KOPT-K1 (cell line): Measurements from ENCODE around the gene TUBGCP5.
"Not testable (repeated sequence)": the region's sequence is repeated elsewhere in the genome, so short reads cannot be mapped to it uniquely, and the experiment has no call there.

Source experiments
- H3K27ac ChIP-seq: fragments of 200-600 bp; sonication (generic); 2 replicates; pipeline ENCODE4 v1.5.1; 2016; ENCODE audit warnings: antibody characterized with exemption, mild to moderate bottlenecking, low read depth, low read length; ENCODE audit not compliant: poor library complexity, severe bottlenecking
- H3K36me3 ChIP-seq: fragments of 200-600 bp; sonication (generic); 2 replicates; pipeline ENCODE4 v1.5.1; 2017; ENCODE audit warnings: antibody characterized with exemption, mild to moderate bottlenecking, low read length, moderate library complexity; ENCODE audit not compliant: insufficient read depth
- H3K9me3 ChIP-seq: fragments of 200-600 bp; sonication (generic); 2 replicates; pipeline ENCODE4 v1.5.1; 2017; ENCODE audit warnings: antibody characterized with exemption, low read length, mild to moderate bottlenecking; ENCODE audit not compliant: insufficient read depth, poor library complexity, severe bottlenecking

TUBGCP5 gene

GRCh38 chr15:23039143-23039916 is at the start of gene TUBGCP5:
Gene TUBGCP5, minus strand, starts transcription at chr15:23039569. Its CDS starts 26 bp downstream, at chr15:23039543.
- peak within 1 kb of the TSS; percentile 87 for H3K27ac ChIP-seq

GRCh38 chr15:23083115-23083514 is 43.7 kb upstream of the TUBGCP5 start:
- no peaks in the 10 kb centered on the region for H3K36me3 ChIP-seq
- no peak overlapping the region for H3K27ac ChIP-seq
- no peaks in the 10 kb centered on the region for H3K9me3 ChIP-seq

More at GRCh38 chr15:23039143-23039916, at the start of gene TUBGCP5:
- Histone ChIP-seq H3K9me3 (no peaks in the 10 kb centered on the region), H3K36me3 (peaks cover 16% of the 10 kb centered on the region)

- not testable (repeated sequence) for H3K27ac ChIP-seq, H3K9me3 ChIP-seq, H3K36me3 ChIP-seq
These were observed 42.8 kb upstream of the TUBGCP5 start for GRCh38 chr15:23081996-23082737.

- Histone ChIP-seq H3K36me3 (no peaks in the 10 kb centered on the region), H3K9me3 (no peaks in the 10 kb centered on the region), H3K27ac (no peak overlapping the region)
These were observed 41.9 kb upstream of the TUBGCP5 start for GRCh38 chr15:23081271-23081670.

- Histone ChIP-seq H3K27ac (no peak overlapping the region), H3K9me3 (no peaks in the 10 kb centered on the region), H3K36me3 (no peaks in the 10 kb centered on the region)
These were observed 40.4 kb upstream of the TUBGCP5 start for GRCh38 chr15:23079766-23080165.

- no peaks in the 10 kb centered on the region for H3K9me3 ChIP-seq
- no peaks in the 10 kb centered on the region for H3K36me3 ChIP-seq
- no peak overlapping the region for H3K27ac ChIP-seq
These were observed 36.6 kb upstream of the TUBGCP5 start for GRCh38 chr15:23075927-23076326.

- H3K9me3 ChIP-seq: no peaks in the 10 kb centered on the region
- no peak overlapping the region for H3K27ac ChIP-seq
- H3K36me3 ChIP-seq: no peaks in the 10 kb centered on the region
These were observed 35.3 kb upstream of the TUBGCP5 start for GRCh38 chr15:23074684-23075083.

GRCh38 chr15:23073890-23074646 is 34.7 kb upstream of the TUBGCP5 start:
- Histone ChIP-seq H3K27ac (no peak overlapping the region), H3K9me3 (no peaks in the 10 kb centered on the region), H3K36me3 (no peaks in the 10 kb centered on the region)

- H3K36me3 ChIP-seq: no peaks in the 10 kb centered on the region
- H3K9me3 ChIP-seq: no peaks in the 10 kb centered on the region
- H3K27ac ChIP-seq: no peak overlapping the region
These were observed 33.3 kb upstream of the TUBGCP5 start for GRCh38 chr15:23072633-23073032.

- Histone ChIP-seq H3K9me3 (no peaks in the 10 kb centered on the region), H3K36me3 (no peaks in the 10 kb centered on the region), H3K27ac (no peak overlapping the region)
These were observed 30.3 kb upstream of the TUBGCP5 start for GRCh38 chr15:23069496-23070166.

GRCh38 chr15:23067416-23067815 is 28.0 kb upstream of the TUBGCP5 start:
- Histone ChIP-seq H3K27ac (no peak overlapping the region), H3K36me3 (no peaks in the 10 kb centered on the region), H3K9me3 (no peaks in the 10 kb centered on the region)

- Histone ChIP-seq H3K36me3 (no peaks in the 10 kb centered on the region), H3K9me3 (no peaks in the 10 kb centered on the region), H3K27ac (no peak overlapping the region)
These were observed 26.5 kb upstream of the TUBGCP5 start for GRCh38 chr15:23065836-23066235.

- Histone ChIP-seq H3K9me3 (no peaks in the 10 kb centered on the region), H3K27ac (no peak overlapping the region), H3K36me3 (no peaks in the 10 kb centered on the region)
These were observed 24.8 kb upstream of the TUBGCP5 start for GRCh38 chr15:23064156-23064555.

- no peaks in the 10 kb centered on the region for H3K36me3 ChIP-seq
- no peaks in the 10 kb centered on the region for H3K9me3 ChIP-seq
- H3K27ac ChIP-seq: no peak overlapping the region
These were observed 18.3 kb upstream of the TUBGCP5 start for GRCh38 chr15:23057707-23058106.

- Histone ChIP-seq H3K36me3 (no peaks in the 10 kb centered on the region), H3K27ac (no peak overlapping the region), H3K9me3 (no peaks in the 10 kb centered on the region)
These were observed 15.9 kb upstream of the TUBGCP5 start for GRCh38 chr15:23055316-23055715.
